CD4-positive, alpha-beta T cell treated with Interleukin-6 for 4 hours (primary cell): Measurements from ENCODE around the gene SELENON.
A peak's percentile ranks its signal among the peaks of the same experiment; 100 is the strongest.

Experiments
- DNase-seq: peaks from one replicate; pipeline ENCODE4 v3.0.0-alpha.2; 2020; ENCODE audit warnings: mixed read lengths

The SELENON gene

DNA sequence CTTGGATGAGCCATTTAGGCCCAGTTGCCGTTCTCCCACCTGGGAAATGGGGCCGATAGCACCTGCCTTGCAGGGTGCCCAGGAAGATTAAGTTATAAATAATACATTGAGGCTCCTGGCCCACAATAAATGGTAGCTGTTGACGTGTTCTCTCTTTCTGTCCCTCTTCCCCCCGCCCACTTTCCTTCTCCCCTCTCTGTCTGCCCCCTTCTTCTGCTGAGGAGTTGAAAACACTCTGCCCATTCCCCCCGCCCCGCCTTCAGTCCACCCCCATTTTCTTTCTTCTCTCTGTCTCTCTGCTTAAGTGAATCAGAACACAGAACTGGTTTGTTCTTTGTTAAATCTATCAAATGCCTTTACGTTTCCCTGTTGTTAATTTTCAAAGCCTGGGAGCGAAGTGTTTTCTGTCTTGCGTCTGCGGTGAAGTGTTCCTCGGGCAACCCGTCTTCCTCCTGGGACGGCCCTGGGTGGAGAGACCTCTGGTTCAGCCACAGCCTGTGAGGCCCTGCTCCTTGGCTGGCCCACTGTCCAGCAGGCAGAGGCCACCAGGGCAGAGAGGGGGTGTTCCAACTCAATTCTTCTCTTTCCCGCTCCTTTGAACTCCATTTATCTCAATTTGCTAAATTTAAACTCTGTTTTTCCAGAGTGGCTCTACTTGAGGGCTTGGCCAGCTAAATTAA is 29.3 kb upstream of the SELENON start:
- DNase-seq: peak; percentile 54

DNA sequence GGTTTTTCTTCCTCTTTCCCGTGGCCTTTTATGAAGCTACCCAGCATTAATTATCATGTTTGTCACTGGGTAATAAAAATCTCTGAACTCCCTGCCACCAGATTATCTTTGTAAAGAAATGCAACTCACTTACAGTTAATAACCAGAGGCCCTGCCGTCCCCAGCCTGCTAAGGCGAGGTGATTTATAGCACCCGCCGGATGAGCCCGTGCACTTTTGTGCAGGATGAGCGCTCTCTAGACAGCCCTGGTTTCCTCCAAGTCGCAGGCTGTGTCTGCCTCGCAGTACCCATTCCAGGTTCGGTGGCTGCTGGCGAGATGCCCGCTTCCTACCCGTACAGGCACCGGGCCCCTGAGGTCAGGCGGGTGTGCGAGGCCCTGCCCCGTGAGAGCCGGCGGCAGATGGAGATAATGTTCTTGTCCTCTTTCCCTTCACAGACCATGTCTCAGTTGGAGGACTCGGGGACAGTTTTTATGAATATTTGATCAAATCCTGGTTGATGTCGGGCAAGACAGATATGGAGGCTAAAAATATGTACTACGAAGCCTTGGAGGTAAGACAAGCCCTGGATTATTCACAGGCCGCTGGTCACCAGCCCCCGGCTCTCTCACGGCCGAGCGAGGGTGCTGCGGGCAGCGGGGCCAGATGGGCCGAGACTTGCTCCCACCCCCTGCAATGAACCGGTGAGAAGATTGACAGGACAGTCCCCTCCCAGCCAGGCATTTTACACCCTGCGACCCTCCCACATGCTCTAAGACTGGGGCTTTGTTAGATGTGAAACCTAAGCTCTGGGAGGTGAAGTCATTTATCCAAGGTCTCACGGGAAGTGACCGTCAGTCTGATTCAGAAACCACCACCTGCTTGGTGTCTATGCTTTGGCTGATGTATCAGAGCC is 28.5 kb upstream of the SELENON start:
- DNase-seq: peak; percentile 81

DNA sequence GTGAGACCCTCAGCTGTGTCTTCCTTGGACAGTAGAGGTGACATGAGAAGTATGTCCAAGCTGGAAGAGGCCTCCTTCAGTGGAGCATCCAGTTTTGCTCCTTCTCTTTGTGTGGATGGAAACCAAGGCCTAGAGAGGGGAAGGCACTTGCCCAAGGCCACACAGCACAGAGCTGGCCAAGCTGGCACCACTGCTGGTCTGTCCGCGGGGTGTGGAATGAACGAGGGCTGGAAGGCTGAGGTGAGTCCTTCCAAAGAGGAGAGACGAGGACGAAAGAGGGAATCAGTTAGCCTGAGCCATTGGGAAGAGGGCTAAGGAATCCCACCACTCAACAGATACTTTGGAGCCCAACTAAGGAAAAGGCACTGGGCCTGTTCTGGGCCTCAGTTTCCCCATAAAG is 27.8 kb upstream of the SELENON start:
- no peak for DNase-seq

- DNase-seq: no peak
Observed at GRCh38 chr1:25772692-25773245, 27.2 kb upstream of the SELENON start.

DNA sequence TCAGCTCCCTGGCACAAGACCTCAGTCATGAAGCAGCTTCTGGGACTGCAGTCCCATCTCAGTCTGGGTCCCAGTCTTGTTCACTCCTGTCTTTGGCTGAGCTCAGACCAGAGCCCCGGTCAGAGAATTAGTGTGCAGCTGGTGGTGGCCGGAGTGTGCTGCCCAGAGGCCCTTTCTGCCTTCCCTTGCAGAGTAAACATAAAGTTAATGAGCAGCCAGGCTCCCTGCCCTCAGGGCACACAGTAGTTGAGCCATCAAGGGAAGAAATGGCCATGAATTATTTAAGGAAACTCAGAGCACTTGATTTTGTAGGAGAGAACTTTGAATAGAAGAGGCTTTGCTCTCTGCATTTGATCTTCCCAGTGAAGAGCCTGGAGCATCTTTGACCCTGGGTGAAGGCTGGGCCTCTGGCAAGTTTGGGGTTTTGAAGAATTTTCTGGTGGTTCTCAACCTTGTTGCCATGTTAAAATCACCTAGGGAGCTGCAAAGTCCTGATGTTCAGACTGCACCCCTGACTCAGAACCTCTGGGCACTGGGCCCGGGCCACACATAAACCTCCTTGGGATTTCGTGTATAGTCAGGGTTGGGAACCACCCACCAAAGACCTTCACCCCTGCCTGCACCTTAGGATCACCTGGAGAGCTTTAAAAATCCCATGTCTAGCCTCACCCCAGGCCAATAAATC is 26.4 kb upstream of the SELENON start:
- no peak for DNase-seq

- DNase-seq: no peak
Observed at GRCh38 chr1:25774206-25774803, 25.7 kb upstream of the SELENON start.

- DNase-seq: peak; percentile 88
Observed at GRCh38 chr1:25774921-25775771, 24.8 kb upstream of the SELENON start.

GRCh38 chr1:25779388-25779787 is 20.6 kb upstream of the SELENON start:
- no peak for DNase-seq

DNA sequence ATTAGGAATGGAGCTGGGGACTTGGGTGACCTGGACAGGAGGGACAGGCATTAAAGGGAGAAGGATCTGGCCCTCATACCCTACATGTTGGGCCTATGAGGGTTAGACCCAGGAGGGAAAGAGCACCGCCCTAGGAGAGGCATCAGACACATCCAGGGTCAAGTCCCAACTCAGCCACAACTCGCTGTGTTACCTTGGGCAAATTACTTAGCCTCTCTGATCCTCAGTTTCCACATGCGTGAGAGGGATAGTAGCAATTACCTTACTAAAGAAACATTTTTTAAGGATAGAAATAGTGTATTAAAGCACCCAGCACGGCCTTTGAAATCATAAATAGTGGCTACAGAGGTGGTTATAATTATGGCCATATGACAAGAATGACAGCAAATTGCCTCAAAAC is 20.1 kb upstream of the SELENON start:
- no peak for DNase-seq

GRCh38 chr1:25780318-25781129 is 19.5 kb upstream of the SELENON start:
- no peak for DNase-seq

DNA sequence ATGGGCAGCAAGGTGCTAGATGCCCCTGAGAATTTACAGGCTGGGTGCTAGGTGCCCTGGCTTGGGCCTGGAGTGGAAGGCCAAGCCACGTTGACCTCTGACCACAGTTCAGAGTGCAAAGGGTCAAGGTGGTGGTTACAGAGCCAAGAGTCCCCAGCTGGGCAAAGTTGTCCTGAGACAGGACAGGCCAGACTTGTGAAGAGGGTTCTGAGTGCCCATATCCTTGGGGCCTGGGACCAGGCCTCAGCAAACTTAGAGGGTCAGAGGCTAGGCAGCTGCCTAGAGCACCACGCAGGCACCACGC is 18.9 kb upstream of the SELENON start:
- DNase-seq: no peak

DNA sequence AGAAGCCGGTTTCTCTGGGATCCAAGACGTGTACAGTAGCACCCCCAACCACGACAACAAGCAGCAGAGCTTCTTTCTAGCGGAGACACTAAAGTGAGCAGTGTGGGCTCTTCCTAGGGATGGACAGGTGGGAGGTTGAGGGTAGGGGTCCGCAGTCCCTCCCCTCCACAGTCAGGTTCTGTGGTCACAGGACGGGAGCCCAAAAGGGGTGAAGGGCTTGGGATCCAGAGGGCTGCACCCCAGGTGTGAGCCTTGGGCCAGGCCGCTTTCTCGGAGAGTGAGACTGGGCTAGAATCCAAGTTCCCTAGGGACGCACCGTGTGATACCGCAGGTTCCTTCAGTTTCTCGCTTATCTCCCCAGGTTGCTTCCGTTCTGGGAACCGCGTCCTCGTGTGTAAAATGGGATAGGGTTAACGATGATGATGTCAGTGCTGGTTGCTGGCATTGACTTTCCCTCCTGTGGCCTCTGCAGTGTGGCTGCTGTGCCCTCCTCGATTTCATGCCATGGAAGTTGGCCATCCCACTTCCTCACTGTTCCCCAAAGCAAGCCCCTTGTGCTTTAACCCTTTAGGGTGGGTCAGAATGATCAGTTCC is 17.3 kb upstream of the SELENON start:
- DNase-seq: no peak

GRCh38 chr1:25784575-25785051 is 15.4 kb upstream of the SELENON start:
- DNase-seq: no peak

DNA sequence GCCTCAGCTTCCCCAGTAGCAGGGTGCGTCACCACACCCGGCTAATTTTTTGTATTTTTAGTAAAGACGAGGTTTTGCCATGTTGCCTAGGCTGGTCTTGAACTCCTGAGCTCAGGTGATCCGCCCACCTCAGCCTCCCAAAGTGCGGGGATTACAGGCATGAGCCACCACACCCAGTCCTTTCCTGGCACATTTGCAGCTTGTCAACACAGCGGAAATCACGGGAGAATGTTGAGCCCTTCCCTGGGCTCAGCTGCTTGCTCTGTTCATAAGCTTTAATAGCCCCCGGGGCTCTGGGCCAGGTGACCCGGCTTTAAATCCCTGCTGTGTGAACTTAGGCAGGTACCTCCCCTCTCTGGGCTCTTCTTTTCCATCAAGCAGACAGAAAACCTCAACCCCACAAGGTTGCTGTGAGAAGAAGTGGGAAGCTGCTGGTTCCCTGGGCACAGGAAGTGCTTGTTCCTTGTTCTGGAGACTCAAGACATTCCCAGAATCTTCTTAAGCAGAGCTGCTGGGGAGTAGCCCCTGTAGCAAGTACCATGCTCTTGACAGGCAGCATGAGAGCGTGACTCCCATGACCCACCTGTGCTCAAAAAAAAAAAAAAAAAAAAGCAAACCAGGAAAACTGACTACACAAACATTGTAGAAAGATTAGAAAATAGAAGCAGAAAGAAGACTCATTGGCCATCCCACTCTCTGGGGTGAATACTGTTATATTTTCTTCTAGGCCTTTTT is 14.5 kb upstream of the SELENON start:
- no peak for DNase-seq

GRCh38 chr1:25786887-25787759 is 12.9 kb upstream of the SELENON start:
- DNase-seq: no peak

- no peak for DNase-seq
Observed at GRCh38 chr1:25787760-25788166, 12.2 kb upstream of the SELENON start.

- no peak for DNase-seq
Observed at GRCh38 chr1:25790472-25790871, 9.5 kb upstream of the SELENON start.

GRCh38 chr1:25792115-25792514 is 7.9 kb upstream of the SELENON start:
- DNase-seq: no peak
